ENCODE measurements around the gene ARHGAP26.

- TF ChIP-seq CTCF (IDR thresholded peaks at IDR 0.05) (no peak), POLR2AphosphoS5 (IDR thresholded peaks at IDR 0.05) (no peak)
Observed at GRCh38 chr5:142946547-142947426, 176.6 kb downstream of the ARHGAP26 start.
